Dermis blood vessel endothelial cell (primary cell): ENCODE measurements around the gene OLFM2. TPM values are rescaled to one million over a fixed set of nuclear protein-coding genes. Genes with fewer than 3 reads are reported as not detected.
"Not testable (repeated sequence)": the region's sequence is repeated elsewhere in the genome, so short reads cannot be mapped to it uniquely, and the experiment has no call there.

Source experiments
- DNase-seq: peaks from one replicate; pipeline ENCODE4 v3.0.0; 2010
- total RNA-seq: library from RNA; depleted of rRNA; stranded (reverse); fragments of >200 nt; gene quantifications from 2 replicates; pipeline ENCODE4 v1.2.3, GENCODE V29; 2014

OLFM2 gene
- total RNA-seq, 1 donor from 2014 or later = 2.2 TPM

GRCh38 chr19:9823816-9824215, 112.5 kb downstream of the OLFM2 start:
- DNase-seq = no peak

- DNase-seq = not testable (repeated sequence)
Measured at GRCh38 chr19:9820034-9820433, 116.3 kb downstream of the OLFM2 start.

- DNase-seq = no peak
Measured at GRCh38 chr19:9819596-9819909, 116.8 kb downstream of the OLFM2 start.

- DNase-seq = peak; percentile 100
Measured at GRCh38 chr19:9818734-9819595, 117.3 kb downstream of the OLFM2 start, which contains the start of gene FBXL12. Gene FBXL12, minus strand, starts transcription at chr19:9819079. Its CDS starts 266 bp downstream, at chr19:9818813.

GRCh38 chr19:9818175-9818733, 118.1 kb downstream of the OLFM2 start:
- peak; percentile 4 for DNase-seq

GRCh38 chr19:9811139-9811538, 125.2 kb downstream of the OLFM2 start:
- no peak for DNase-seq

GRCh38 chr19:9808855-9809824, 127.2 kb downstream of the OLFM2 start:
- no peak for DNase-seq

- no peak for DNase-seq
Measured at GRCh38 chr19:9806803-9807202, 129.5 kb downstream of the OLFM2 start.

Other genes with a start within 250 kb of the OLFM2 start
- 4.9 and 9.2 TPM in 2 replicates for gene ZNF846, start 167.8 kb downstream of the OLFM2 start, total RNA-seq
- gene FBXL12, start 117.4 kb downstream of the OLFM2 start, total RNA-seq = 15.1 and 16.1 TPM in 2 replicates
- gene UBL5, start 108.6 kb downstream of the OLFM2 start, total RNA-seq = 116 and 361 TPM in 2 replicates
- 99.4 and 127 TPM in 2 replicates for gene PIN1, start 101.2 kb downstream of the OLFM2 start, total RNA-seq
- 0.23 and 0.68 TPM in 2 replicates for gene COL5A3, start 74.0 kb upstream of the OLFM2 start, total RNA-seq
- not detected in 2 replicates for gene RDH8, start 77.0 kb upstream of the OLFM2 start, total RNA-seq
- 29.4 and 31.6 TPM in 2 replicates for gene SHFL, start 149.8 kb upstream of the OLFM2 start, total RNA-seq
- 0.28 and 0.68 TPM in 2 replicates for gene ANGPTL6, start 166.2 kb upstream of the OLFM2 start, total RNA-seq
- 23.4 and 25.4 TPM in 2 replicates for gene PPAN, start 169.8 kb upstream of the OLFM2 start, total RNA-seq
- 2.6 and 4.6 TPM in 2 replicates for gene P2RY11, start 175.2 kb upstream of the OLFM2 start, total RNA-seq
- gene EIF3G, start 183.4 kb upstream of the OLFM2 start, total RNA-seq = 307 and 366 TPM in 2 replicates